Midbrain (tissue), 1 donor: Measurements from ENCODE around the gene MARVELD2.
"Not testable (repeated sequence)": the region's sequence is repeated elsewhere in the genome, so short reads cannot be mapped to it uniquely, and the experiment has no call there.

Experiments
- DNase-seq: peaks from one replicate; lab custom pipeline; 2025; lab: John Stamatoyannopoulos, UW

MARVELD2 gene

DNA sequence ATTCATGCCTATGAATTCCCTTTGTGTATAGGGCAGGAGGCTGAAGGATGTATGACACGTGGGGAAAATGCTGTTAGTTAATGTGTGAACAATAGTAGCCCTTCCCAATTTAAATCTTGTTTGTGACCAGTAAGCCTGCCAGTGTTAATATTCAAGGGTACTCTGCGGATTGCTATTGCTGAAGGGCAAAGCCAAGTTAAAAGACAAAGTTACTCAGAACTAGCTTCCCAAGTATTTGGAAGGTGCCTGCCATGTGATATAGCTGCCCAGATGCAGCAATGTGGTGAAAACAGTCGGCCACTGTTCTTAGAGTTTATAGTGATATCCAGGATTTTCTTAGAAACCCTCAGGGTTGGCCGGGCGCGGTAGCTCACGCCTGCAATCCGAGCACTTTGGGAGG, 34.6 kb downstream of the MARVELD2 start:
- DNase-seq: no peak

GRCh38 chr5:69450116-69450515, 35.2 kb downstream of the MARVELD2 start:
- DNase-seq: no peak

DNA sequence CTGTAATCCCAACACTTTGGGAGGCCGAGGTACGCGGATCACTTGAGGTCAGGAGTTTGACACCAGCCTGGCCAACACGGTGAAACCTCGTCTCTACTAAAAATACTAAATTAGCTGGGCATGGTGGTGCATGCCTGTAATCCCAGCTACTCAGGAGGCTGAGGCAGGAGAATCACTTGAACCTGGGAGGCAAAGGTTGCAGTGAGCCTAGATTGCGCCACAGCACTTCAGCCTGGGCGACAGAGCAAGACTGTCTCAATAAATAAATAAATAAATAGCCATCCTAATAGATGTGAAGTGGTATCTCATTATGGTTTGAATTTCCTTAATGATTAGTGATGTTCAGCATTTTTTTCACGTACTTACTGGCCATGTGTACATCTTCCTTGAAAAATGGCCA, 35.6 kb downstream of the MARVELD2 start:
- not testable (repeated sequence) for DNase-seq

- DNase-seq: no peak
Measured at GRCh38 chr5:69451941-69452647, 37.2 kb downstream of the MARVELD2 start.

GRCh38 chr5:69453487-69453886, 38.6 kb downstream of the MARVELD2 start:
- DNase-seq: not testable (repeated sequence)

- DNase-seq: no peak
Measured at GRCh38 chr5:69454460-69455249, 39.7 kb downstream of the MARVELD2 start.

DNA sequence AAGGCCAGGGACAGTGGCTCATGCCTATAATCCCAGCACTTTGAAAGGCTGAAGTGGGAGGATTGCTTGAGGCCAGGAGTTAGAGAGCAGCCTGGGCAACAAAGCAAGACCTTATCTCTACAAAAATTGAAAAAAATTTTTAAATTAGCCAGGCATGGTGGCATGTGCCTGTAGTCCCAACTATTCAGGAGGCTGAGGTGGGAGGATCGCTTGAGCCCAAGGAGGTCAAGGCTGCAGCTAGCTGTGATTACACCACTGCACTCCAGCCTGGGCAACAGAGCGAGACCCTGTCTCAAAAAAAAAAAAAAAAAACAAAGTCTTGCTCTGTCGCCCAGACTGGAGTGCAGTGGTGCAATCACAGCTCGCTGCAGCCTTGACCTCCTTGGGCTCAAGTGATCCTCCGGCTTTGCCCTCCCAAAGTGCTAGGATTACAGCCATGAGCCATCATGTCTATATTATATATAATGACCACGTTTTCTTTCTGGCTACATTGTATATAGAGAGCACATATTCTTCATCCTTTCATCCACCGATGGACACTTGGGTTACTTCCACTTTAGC, 40.6 kb downstream of the MARVELD2 start:
- not testable (repeated sequence) for DNase-seq

DNA sequence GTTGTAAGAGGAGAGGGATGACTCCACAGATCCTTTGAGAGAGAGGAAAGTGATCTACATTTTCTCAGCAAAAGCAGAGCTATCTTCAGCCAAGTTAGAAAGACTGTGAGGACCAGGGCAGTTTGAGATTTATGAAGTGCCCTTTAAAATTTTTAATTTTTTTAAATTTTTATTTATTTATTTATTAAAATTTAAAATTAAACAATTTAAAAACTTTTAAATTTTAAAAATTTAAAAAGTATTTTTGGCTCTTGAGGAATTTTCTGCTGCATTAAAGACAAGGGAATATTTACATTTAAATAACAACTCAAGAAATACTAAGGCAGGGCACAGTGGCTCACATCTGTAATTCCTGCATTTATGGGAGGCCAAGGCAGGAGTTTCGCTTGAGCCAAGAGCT, 47.3 kb downstream of the MARVELD2 start:
- no peak for DNase-seq

GRCh38 chr5:69466375-69466774, 51.5 kb downstream of the MARVELD2 start:
- not testable (repeated sequence) for DNase-seq

DNA sequence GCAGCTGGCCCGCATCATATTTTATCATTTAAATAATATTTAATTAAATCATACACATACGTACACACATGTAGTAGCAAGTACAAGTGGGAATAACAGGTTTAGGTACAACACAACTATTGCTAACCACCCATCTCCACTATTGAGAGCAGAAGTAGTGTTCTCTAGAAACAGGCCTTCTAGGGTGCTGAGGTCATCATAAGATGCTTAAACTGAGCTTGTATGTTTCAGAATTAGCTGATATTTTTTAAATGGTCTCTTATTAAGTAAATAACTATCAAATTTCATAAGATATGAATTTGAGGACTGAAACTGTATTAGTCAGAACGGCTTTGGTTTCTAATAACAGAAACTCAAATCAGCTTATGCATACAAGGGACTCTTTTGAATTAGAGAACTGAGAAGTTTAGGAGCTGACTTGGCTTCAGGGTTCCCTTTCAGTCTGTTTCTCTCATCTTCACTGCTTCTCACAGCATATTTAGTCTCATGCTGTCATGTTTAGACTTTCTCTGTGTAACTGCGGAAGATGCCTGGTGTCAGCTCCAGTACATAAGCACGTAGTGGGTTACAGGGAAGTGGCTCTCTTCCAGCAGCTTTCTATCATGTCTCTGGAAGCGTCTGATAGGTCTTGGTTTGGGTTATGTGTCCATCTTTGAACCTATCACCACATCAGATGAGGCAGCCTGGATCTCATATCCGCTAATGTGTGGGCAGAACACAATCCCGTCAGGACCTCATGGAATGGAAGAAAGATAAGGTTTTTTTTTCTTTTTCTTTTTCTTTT, 52.7 kb downstream of the MARVELD2 start:
- DNase-seq: no peak

GRCh38 chr5:69468631-69469030, 53.7 kb downstream of the MARVELD2 start:
- DNase-seq: no peak

DNA sequence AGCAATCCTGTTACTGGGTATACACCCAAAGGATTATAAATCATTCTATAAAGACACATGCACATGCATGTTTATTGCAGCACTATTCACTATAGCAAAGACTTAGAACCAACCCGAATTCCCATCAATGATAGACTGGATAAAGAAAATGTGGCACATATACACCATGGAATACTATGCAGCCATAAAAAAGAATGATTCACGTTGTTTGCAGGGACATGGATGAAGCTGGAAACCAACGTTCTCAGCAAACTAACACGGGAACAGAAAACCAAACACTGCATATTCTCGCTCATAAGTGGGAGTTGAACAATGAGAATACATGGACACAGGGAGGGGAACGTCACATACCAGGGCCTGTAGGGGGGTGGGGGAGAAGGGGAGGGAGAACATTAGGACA, 56.6 kb downstream of the MARVELD2 start:
- DNase-seq: not testable (repeated sequence)

DNA sequence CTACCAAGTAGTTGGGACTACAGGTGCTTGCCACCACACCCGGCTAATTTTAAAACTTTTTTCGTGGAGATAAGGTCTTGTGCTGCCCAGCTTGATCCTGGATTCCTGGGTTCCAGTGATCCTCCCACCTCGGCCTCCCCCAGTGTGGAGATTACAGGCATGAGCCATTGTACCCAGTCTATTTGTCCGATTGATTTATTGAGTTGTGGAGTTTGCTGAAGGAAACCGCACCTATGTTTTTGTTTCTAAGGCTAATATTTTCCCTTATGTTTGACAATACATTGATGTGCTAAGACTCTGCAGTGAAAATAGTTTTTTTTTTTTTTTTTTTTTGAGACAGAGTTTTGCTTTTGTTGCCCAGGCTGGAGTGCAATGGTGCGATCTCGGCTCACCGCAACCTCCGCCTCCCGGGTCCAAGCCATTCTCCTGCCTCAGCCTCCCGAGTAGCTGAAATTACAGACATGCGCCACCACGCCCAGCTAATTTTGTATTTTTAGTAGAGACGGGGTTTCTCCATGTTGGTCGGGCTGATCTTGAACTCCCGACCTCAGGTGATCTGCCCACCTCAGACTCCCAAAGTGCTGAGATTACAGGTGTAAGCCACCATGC, 57.7 kb downstream of the MARVELD2 start:
- DNase-seq: not testable (repeated sequence)

DNA sequence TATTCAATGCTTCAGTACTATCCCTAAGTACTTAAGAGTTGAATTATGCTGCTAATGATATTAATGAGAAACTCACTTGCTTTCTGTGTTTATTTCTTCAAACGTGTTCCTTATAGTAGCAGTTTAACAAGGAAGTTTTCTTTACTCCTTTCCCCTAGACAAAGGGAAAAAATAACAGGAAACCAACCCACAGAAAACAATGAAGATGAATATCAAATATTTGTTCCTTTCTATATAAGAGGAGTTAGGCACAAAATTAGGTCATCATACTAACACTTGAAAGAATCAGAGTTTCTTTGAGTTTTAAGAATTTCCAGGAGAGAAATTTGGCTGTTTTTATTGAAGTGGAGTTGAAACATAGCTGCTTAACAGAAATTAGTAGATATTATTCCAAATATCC, 62.3 kb downstream of the MARVELD2 start:
- DNase-seq: no peak

DNA sequence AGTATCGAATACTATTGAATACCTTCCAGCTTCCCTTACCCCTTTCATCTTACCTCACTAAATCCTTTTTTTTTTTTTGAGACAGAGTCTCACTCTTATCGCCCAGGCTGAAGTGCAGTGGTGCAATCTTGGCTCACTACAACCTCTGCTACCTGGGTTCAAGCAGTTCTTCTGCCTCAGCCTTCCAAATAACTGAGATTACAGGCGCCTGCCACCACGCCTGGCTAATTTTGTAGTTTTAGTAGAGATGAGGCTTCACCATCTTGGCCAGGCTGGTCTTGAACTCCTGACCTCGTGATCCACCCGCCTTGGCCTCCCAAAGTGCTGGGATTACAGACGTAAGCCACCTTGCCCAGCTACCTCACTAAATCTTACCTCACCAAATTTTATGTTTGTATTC, 63.4 kb downstream of the MARVELD2 start:
- DNase-seq: not testable (repeated sequence)

DNA sequence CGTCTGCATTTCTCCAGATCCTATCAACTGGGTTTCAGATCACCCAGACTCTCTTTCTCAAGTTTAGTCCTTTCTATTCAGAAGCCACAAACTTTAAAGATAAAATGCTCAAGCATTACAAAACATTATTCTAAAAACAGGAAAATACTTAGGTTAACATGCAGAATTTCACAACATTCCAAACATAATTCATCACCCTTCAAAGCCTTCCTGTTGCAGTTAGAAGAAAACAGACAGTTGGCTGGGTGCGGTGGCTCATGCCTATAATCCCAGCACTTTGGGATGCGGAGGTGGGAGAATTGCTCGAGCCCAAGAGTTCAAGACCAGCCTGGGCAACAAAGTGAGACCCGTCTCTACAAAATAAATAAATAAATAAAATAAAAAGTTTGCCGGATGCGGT, 70.0 kb downstream of the MARVELD2 start:
- no peak for DNase-seq

DNA sequence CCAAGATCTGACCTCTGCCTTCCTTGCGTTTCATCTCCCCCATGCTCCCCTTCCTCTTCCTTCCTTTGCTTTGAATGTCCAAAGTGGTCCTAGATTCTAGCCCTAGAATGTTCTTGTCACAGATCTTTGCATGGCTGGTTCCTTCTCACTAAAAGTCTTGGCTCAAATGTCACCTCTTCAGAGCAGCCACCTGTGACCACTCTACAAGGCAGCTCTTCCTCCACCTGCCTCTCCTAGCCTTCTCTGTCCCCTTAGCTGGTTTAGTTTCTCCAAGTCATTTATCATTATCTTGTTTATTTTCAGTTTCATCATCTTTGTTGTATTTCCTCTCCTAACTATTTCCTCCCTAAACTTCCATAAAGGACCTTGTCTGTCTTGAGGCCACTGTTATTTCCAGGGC, 70.6 kb downstream of the MARVELD2 start:
- DNase-seq: no peak

DNA sequence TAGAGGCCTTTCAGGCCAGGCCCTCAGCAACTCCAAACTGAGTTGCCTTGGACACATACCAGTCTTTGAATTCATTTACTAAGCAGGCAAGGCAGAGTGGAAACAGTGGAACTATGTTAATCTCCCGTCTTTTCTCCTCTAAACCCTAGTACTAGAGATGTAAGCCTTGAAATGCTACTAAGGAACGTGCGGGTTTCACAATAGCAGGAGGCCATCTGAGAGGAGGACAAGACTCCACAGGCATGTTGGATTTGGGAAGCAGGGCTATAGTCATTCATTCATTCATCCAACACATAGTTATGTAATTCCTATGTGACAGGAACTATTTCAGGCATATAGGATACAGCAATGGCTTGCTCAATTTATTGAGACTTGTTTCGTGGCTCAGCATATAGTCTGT, 74.3 kb downstream of the MARVELD2 start:
- no peak for DNase-seq

DNA sequence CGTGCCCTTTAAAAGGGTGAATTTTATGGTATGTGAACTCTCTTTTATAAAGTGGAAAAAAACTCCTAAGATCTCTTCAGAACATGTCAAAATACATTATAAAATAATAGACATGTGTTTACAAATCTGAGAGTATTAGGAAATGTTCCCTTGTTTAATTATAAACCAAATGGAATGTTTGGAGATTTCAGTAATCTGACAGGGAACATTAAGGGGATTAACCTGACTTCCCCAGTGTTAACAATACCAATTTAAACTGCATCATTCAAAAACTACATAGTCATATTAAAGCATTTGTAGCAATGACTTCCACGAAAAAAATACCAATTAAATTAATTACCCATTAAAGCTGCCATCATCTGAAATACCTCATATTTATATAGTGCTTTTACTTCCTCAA, 76.1 kb downstream of the MARVELD2 start:
- DNase-seq: no peak

DNA sequence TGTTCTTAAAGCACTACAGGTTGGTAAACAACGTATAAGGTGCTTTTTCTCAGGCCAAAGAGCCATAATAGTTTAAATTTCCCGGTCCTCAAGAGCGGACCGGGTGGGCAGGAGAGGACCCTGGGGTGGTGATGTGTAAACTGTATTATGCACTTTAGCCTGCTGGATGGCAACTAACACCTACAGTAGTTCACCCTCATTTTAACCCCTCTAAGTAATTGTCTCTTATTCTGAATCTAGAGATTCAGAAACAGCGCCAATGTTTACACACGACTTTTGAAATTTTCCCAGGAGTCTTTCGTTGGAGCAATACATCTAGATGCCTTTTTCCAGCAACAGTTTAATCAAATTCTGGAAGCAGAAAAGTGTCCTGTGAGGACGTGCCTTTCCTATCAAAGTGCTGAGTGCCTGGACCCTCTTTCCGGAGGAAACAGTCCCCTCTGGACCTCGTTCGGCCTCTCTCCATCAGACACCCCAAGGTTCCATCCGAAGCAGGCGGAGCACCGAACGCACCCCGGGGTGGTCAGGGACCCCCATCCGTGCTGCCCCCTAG, 77.0 kb downstream of the MARVELD2 start:
- DNase-seq: no peak

DNA sequence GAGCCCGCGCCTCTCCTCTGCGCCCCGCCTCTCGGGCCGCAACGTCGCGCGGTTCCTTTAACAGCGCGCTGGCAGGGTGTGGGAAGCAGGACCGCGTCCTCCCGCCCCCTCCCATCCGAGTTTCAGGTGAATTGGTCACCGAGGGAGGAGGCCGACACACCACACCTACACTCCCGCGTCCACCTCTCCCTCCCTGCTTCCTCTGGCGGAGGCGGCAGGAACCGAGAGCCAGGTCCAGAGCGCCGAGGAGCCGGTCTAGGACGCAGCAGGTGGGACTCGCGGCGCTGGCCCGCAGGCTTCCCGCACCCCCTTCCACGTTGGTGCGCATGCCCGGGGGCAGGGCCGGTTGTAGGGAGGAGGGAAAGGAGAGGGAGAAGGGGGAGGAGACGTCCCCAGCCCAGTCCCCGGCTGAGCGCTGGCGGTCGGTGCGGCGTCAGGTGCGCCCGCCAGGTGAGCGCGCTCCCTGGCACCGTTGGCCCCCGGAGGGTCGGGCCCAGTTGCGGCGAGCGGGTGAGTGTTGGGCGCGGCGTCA, 77.5 kb downstream of the MARVELD2 start, which contains the start of gene OCLN:
Gene OCLN (plus strand): TSS at position 400 of the 532 bp plus-strand sequence. CDS start 11,455 bp downstream, outside the sequence.
- no peak for DNase-seq
